ENCODE data around the gene CDCA8.

DNA sequence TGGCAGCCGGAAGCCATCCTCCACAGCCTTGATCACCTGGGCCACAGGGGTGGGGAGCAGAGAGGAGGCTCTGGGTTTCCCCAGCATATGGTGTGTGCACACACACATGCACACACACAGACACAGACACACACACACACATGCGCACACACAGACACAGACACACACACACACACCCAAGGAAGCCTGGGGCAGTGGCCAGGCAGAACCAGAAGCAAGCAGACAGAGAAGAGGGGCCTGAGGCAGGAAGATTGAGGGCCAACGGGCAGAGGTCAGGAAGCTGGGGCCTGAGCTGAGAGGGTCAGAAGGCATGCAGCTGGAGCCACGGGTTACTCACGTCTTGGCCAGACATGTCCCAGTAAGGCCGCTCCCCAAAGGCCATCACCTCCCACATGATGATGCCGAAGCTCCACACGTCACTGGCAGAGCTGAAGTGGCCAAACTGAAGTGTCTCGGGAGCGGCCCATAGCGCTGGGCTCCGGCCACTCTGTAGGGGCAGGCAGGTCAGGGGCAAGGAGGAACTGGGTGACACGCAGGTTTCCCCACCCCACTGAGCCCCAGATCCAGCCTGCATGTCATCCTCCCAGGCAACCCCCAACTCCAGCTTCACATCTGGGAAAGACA, 27.4 kb downstream of the CDCA8 start:
- TF ChIP-seq, protein P1, sequence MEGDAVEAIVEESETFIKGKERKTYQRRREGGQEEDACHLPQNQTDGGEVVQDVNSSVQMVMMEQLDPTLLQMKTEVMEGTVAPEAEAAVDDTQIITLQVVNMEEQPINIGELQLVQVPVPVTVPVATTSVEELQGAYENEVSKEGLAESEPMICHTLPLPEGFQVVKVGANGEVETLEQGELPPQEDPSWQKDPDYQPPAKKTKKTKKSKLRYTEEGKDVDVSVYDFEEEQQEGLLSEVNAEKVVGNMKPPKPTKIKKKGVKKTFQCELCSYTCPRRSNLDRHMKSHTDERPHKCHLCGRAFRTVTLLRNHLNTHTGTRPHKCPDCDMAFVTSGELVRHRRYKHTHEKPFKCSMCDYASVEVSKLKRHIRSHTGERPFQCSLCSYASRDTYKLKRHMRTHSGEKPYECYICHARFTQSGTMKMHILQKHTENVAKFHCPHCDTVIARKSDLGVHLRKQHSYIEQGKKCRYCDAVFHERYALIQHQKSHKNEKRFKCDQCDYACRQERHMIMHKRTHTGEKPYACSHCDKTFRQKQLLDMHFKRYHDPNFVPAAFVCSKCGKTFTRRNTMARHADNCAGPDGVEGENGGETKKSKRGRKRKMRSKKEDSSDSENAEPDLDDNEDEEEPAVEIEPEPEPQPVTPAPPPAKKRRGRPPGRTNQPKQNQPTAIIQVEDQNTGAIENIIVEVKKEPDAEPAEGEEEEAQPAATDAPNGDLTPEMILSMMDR (IDR thresholded peaks at IDR 0.05): no peak
- no peak for TF ChIP-seq POLR2A (IDR thresholded peaks at IDR 0.05)

Data from uterus (tissue), 2 donors.